Stimulated activated CD4-positive, alpha-beta T cell treated with anti-CD3 and anti-CD28 coated beads, TNF-alpha, amount 100 ng/mL, for 1 hour (primary cell): Measurements from ENCODE around the gene FGF12.

Experiments used
- DNase-seq, 3 donors: peaks; one replicate each; pipeline ENCODE4 v3.0.0-alpha.2; 2020; ENCODE audit warnings: low read depth in 3 of 3, low spot score in 1 of 3

FGF12 gene

GRCh38 chr3:192417559-192418055 is 309.7 kb downstream of the FGF12 start:
- DNase-seq, result no peak

GRCh38 chr3:192417017-192417416 is 310.3 kb downstream of the FGF12 start:
- no peak for DNase-seq

- DNase-seq, result no peak
Measured at GRCh38 chr3:192413461-192413860, 313.9 kb downstream of the FGF12 start.

GRCh38 chr3:192410684-192410960 is 316.7 kb downstream of the FGF12 start:
- no peak for DNase-seq

- DNase-seq, result no peak
Measured at GRCh38 chr3:192409838-192410683, 317.3 kb downstream of the FGF12 start.

- no peak for DNase-seq
Measured at GRCh38 chr3:192409201-192409837, 318.0 kb downstream of the FGF12 start.

- no peak for DNase-seq
Measured at GRCh38 chr3:192408647-192409200, 318.6 kb downstream of the FGF12 start.

- no peak for DNase-seq
Measured at GRCh38 chr3:192408007-192408646, 319.2 kb downstream of the FGF12 start.

- no peak for DNase-seq
Measured at GRCh38 chr3:192399767-192400166, 327.6 kb downstream of the FGF12 start.

- no peak for DNase-seq
Measured at GRCh38 chr3:192397012-192397411, 330.3 kb downstream of the FGF12 start.

GRCh38 chr3:192395506-192395905 is 331.8 kb downstream of the FGF12 start:
- DNase-seq, result no peak

GRCh38 chr3:192392986-192393385 is 334.4 kb downstream of the FGF12 start:
- DNase-seq, result no peak

- no peak for DNase-seq
Measured at GRCh38 chr3:192382861-192383260, 344.5 kb downstream of the FGF12 start.

- no peak for DNase-seq
Measured at GRCh38 chr3:192373586-192373985, 353.8 kb downstream of the FGF12 start.

- no peak for DNase-seq
Measured at GRCh38 chr3:192373032-192373431, 354.3 kb downstream of the FGF12 start.

GRCh38 chr3:192372616-192373015 is 354.7 kb downstream of the FGF12 start:
- no peak for DNase-seq

GRCh38 chr3:192371870-192372400 is 355.4 kb downstream of the FGF12 start:
- no peak for DNase-seq

- DNase-seq, result no peak
Measured at GRCh38 chr3:192367616-192368015, 359.7 kb downstream of the FGF12 start.

- DNase-seq, result no peak
Measured at GRCh38 chr3:192366916-192367315, 360.4 kb downstream of the FGF12 start.

GRCh38 chr3:192365571-192365970 is 361.8 kb downstream of the FGF12 start:
- no peak for DNase-seq

GRCh38 chr3:192364316-192364715 is 363.0 kb downstream of the FGF12 start:
- no peak for DNase-seq

GRCh38 chr3:192354687-192355086 is 372.7 kb downstream of the FGF12 start:
- no peak for DNase-seq
